ENCODE data around the gene DYNC2I2.
"Not testable (repeated sequence)": the region's sequence is repeated elsewhere in the genome, so short reads cannot be mapped to it uniquely, and the experiment has no call there.

The DYNC2I2 gene

DNA sequence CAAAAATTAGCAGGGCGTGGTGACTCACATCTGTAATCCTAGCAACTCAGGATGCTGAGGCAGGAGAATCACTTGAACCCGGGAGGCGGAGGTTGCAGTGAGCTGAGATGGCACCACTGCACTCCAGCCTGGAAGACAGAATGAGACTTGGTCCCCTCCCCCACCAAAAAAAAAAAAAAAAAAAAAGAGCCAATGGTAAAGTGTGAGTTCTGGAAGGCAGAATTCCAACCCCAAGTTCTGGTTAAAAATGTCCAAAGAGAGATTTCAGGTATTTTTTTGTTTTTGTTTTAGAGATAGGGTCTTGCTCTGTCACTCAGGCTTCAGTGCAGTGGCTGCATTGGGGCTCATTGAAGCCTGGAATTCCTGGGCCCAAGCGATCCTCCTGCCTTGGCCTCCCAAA lies 30.8 kb upstream of the DYNC2I2 start:
- no peak for DNase-seq (ENCODE audit: low read depth in 1 of 2, low spot score in 1 of 2)

DNA sequence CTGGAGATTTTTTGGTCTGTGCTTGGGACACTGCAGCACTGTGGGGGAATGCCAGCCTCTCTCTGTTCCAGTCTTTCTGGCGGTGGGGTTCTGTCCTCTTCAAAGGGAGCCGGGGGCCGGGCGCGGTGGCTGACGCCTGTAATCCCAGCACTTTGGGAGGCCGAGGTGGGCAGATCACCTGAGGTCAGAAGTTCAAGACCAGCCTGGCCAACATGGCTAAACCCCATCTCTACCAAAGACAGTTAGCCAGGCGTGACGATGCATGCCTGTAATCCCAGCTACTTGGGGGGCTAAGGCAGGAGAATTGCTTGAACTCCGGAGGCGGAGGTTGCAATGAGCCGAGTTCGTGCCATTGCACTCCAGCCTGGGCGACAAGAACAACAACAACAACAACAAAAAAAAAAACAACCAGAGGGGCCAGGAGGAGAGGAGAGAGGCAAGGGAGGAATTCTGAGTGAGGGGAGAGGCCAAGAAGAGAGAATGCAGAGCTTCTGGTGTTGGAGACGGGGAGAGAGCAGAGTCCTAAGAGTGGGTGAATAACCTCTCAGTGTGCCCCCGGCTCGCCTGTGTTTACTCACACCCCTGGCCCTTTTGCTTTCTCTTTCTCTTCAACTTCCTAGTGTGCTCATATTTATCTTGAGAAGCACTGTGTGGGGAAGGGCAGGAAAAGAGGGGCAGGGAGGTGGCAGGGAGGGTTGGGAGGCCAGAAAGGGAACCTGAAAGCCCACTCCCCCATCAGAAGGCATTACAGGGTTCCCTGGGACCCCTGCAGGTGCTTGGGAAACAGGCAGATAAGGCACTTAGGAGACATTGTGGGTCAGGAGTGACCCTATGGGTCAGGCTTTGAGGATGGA lies 29.2 kb upstream of the DYNC2I2 start:
- peak in 1 of 2 donors; percentile 39 for DNase-seq (ENCODE audit: low read depth in 1 of 2, low spot score in 1 of 2)

DNA sequence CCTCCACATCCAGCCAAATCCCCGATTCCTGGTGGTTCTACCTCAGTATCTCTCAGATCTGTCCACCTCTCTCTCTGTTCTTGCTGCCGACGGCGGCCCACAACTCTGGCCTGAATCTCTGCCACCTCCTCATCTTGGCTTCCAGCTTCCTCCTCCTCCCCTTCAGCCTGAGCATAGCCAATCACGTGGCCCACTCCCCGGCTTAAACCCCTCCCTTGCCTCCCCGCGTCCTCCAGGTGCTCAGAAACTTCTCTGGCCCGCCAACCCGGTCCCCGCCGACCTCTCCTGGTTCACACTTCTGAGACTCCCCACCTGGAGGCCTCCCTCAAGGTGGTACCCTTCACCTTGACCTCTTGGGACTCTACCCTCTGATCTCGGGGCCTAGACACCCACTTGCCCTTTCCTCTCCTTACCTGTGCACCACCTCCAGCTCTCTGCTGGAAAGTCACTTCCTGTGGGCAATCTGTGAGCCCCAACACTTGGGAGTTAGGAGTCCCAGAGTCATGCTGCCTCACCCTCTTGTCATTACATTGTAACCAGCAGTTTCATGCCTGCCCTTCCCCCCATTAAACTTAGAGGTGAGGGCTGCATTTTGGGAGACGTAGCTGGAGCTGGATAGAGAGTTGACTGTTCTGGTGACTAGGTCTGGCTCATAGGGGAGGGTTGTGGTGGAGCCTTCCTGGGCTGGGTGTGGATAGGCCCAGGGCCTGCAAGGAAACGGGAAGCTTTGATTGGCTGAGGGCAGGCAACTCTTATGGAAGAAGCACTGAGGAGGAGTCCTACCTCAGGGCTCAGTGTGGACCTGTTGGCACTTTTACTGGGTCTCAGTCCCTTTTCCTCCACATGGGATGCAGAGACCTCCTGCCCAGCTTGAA lies 27.9 kb upstream of the DYNC2I2 start:
- DNase-seq (ENCODE audit: low read depth in 1 of 2, low spot score in 1 of 2), result peak; percentile 33 to 71

DNA sequence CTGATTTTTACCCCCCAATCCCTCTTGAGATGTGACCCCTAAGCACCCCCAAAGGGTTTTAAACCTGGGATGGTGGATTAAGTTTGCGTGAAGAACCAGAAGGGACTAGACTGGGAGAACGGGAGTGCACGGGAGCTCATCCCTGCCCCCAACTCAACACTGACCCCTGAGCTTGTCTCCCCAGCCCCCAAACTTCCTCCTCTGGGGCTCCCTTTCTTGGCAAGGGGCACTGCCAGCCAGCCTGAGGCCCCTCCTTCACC lies 27.3 kb upstream of the DYNC2I2 start:
- no peak for DNase-seq (ENCODE audit: low read depth in 1 of 2, low spot score in 1 of 2)

DNA sequence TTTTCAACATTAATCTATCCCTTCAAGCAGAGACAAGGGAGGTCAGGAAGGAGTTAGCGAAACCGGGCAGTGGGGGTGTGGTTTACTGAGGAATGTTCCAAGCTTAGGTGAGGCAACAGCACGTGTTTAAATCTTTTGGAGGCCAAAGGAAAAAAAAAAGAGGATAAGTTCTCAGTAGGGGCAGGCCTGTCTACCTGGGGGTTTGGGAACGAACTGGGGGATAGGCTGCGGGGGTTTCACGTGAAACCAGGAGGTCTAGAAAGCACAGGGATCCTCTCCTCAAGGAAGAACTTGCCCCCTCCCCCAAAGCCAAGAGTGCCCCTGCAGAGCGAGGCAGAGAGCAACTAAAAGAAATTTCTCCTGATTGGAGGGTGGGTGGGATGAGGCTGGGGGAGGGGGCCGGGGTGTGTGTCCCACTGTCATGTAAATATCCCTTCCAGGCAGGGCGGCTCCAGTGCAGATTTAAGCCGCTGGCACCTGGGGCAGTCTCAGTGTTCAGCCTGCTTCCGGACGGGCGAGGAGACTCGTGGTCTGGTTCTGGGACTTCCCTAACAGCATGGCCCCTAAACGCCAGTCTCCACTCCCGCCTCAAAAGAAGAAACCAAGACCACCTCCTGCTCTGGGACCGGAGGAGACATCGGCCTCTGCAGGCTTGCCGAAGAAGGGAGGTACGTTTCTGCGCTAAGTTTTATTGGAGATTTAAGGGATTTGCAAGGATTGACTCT lies 26.9 kb upstream of the DYNC2I2 start:
- peak in 1 of 2 donors; percentile 18 for DNase-seq (ENCODE audit: low read depth in 1 of 2, low spot score in 1 of 2)

DNA sequence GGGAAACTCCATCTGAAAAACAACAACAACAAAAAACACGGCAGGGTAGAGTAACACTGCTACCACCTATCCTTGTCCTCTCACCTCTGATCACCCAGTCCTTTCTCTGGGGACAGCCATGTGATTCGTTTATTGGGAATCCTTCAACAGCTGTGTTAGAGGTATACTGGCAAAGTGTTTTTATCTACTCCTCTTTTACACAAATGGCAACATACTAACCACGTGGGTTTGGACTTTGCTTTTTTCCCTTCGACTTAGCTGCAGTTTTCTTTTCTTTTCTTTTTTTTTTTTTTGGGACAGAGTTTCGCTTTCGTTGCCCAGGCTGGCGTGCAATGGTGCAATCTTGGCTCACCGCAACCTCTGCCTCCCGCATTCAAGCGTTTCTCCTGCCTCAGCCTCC lies 21.1 kb upstream of the DYNC2I2 start:
- no peak for DNase-seq (ENCODE audit: low read depth in 1 of 2, low spot score in 1 of 2)

DNA sequence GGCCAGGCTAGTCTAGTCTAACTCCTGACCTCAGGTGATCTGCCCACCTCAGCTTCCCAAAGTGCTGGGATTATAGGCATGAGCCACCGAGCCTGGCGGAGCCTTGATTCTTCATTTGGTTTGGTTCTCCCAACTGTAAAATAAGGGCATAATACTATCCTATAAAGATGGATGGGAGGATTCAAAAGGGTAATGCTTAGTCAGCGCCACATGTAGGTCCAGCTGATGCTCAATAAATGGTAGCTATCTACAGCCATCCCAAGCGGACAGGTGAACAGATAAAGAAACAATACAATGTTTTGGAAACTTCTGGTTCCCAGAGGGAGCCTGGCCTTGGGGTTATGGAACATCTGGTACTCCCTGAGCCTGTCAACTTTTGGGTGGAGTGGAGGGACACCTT lies 18.7 kb upstream of the DYNC2I2 start:
- no peak for DNase-seq (ENCODE audit: low read depth in 1 of 2, low spot score in 1 of 2)

DNA sequence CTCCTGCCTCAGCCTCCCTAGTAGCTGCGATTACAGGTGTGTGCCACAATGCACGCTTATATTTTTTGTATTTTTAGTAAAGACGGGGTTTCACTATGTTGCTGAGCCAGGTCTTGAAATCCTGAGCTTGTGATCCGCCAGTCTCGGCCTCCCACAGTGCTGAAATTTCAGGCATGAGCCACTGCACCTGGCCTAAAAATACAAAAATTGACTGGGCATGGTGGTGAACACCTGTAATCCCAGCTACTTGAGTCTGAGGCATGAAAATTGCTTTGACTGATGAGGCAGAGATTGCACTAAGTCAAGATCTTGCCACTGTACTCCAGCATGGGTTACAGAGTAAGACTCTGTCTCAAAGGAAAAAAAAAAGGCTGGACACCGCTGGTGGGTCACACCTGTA lies 13.1 kb upstream of the DYNC2I2 start:
- DNase-seq (ENCODE audit: low read depth in 1 of 2, low spot score in 1 of 2), result no peak

DNA sequence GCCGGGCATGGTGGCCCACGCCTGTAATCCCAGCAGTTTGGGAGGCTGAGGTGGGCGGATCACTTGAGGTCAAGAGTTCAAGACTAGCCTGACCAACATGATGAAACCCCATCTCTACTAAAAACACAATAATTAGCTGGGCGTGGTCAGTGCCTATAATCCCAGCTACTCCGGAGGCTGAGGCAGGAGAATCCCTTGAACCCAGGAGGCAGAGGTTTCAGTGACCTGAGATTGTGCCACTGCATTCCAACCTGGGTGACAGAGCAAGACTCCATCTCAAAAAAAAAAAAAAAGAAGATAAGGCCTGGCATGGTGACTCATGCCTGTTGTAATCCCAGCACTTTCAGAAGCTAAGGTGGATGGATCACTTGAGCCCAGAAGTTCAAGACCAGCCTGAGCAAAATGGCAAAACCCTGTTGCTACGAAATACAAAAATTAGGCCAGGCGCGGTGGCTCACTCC lies 9.9 kb upstream of the DYNC2I2 start:
- not testable (repeated sequence) for DNase-seq (ENCODE audit: low read depth in 1 of 2, low spot score in 1 of 2)

DNA sequence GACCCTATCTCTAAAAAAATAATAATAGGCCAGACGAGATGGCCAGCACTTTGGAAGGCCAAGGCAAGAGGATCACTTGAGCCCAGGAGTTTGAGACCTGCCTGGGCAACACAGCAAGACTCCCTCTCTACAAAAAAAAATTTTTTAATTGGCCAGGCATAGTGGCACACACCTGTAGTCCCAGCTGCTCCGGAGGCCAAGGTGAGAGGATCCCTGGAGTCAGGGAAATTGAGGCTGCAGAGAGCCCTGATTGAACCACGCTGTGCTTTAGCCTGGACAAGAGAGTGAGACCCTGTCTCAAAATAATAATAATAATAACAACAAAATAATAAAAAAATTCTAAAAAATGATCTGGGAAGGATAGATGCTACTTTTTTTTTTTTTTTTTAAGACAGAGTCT lies 1.1 kb upstream of the DYNC2I2 start:
- no peak for DNase-seq (ENCODE audit: low read depth in 1 of 2, low spot score in 1 of 2)

DNA sequence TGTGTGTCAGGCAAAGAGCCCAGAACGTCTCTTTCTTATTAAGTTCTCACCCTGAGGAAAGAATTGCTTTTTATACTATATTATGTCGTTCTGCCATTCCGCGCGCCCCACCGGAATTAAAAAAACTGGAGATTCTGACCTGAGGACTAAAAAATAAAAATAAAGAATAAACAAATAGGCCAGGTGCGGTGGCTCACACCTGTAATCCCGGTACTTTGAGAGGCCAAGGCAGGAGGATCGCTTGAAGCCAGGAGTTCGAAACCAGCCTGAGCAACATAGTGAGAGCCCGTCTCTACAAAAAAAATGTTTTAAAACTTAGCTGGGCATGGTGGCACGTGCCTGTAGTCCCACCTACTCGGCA lies 677 bp upstream of the DYNC2I2 start:
- no peak for DNase-seq (ENCODE audit: low read depth in 1 of 2, low spot score in 1 of 2)

DNA sequence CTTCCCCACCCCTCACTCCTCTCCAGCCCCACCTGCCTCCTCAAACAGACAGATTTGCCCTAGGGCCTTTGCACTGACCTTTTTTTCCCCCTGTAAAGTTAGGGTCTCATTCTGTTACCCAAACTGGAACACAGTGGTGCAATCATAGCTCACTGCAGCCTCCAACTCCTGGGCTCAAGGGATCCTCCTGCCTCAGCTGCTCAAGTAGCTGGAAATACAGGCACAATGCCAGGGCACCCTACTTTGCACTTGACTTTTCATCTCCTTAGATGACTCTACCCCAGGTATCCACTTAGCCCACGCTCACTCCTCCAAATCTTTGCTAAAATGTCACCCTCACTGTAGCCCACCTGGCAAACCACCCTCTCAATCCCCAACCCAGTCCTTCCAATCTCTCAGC lies 2.2 kb downstream of the DYNC2I2 start:
- no peak for DNase-seq (ENCODE audit: low read depth in 1 of 2, low spot score in 1 of 2)

DNA sequence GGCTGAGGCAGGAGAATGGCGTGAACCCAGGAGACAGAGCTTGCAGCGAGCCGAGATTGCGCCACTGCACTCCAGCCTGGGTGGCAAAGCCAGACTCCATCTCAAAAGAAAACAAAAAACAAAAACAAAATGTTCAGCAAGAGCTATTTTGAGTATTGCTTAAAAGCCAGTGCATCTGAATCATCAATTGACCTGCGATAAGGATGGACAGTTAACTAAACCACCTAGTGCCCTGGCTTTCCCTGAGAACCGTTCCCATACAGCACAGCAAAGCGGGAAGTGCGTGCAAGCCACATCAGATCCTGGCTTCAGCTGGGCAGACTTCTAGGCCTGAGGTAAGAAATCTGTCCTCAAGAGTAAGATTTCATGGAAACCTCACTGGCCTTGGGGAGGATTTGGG lies 2.7 kb downstream of the DYNC2I2 start:
- DNase-seq (ENCODE audit: low read depth in 1 of 2, low spot score in 1 of 2), result no peak

DNA sequence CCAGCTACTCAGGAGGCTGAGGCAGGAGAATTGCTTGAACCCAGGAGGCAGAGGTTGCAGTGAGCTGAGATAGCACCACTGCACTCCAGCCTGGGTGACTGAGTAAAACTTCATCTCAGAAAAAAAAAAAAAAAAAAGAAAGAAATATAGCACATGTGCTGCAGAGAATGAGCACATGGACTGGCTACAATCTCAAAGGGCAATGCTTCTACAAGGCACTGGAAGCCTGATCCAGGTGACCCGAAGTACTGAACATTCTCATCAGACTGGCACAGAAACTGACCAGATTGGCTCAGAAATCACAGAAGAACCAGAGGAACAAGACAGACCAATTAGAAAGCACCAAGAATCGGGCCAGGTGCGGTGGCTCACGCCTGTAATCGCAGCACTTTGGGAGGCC lies 4.8 kb downstream of the DYNC2I2 start:
- no peak for DNase-seq (ENCODE audit: low read depth in 1 of 2, low spot score in 1 of 2)

DNA sequence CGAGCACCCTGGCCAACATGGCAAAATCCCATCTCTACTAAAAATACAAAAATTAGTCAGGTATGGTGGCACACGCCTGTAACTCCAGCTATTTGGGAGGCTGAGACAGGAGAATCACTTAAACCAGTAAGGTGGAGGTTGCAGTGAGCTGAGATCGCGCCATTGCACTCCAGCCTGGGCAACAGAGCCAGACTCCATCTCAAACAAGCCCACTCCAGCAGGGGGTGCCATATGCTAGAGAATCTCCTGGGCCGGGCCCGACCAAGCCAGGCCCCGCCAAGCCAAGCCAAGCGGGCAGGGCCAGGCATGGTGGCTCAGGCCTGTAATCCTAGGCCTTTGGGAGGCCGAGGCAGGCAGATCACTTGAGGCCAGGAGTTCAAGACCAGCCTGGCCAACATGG lies 8.4 kb downstream of the DYNC2I2 start:
- peak; percentile 43 to 52 for DNase-seq (ENCODE audit: low read depth in 1 of 2, low spot score in 1 of 2)

DNA sequence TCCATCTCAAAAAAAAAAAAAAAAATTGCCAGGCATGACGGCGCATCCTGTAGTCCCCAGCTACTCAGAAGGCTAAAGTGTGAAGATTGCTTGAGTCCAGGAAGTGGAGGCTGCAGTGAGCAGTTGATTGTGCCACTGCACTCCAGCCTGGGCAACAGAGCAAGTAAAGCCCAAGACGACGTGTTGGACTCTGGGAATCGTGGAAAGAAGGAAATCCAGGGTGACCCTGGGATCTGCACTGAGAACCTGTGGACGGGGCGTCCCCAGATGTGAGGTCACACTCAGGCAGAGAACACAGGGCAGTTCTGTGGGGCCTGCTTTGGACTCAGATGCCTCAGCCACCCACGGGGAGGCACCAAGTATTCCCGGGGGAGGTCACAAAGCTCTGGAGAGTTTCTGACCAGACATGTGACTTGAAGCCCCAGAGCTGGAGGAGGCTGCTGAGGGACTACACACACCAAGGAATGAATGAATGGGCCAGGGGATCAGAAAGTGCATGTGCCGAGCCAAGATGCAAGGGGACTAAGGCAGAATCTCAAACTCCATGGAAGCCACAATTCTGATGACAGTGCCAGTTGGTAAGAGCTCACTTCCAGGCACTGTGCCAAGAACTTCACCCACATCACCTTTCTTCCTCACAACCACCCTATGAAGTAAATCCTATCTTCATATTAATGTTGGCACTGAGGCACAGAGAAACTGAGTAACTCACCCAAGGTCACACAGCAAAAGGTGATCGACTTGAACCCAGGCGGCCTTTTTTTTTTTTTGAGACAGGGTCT lies 12.9 kb downstream of the DYNC2I2 start:
- no peak for DNase-seq (ENCODE audit: low read depth in 1 of 2, low spot score in 1 of 2)

DNA sequence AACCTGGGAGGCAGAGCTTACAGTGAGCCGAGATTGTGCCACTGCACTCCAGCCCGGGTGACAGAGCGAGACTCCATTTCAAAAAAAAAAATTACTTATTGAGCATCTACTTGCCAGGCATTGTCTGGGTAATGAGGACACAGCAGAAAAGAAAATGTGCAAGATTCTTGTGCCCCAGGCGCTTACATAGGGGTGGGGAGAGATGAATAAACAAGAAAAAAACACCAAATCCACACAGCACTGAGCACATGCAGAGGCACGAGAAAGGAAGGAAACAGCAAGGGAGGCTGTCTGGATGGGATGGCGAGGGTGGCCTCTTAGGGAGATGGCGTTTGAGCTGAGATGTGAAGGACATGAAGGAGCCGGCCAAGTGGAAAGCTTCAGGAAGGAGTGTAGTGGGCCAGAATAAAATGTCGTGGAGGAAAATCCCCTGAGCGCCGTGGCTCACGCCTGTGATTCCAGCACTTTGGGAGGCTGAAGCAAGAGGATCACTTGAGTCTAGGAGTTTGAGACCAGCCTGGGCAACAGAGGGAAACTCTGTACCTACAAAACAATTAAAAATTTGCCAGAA lies 13.9 kb downstream of the DYNC2I2 start:
- DNase-seq (ENCODE audit: low read depth in 1 of 2, low spot score in 1 of 2), result no peak

DNA sequence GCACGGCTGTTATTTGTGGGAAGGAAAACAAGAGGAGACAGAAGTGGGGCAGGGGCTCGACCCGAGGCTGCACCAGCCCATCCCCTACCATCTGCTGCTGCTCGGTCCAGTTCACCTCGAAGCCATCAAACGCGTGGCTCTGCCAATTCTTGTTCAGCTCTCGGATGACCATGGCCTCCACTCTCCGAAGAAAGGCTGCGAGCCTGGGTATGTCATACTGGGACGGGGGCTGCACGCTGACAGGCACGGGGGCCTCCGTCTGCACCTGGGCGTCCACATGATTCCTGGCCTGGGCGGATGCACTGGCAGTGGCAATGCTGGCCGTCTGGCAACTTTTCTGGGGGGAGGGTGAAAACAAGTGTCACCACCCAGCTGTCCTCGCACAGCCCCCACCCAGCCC lies 16.0 kb downstream of the DYNC2I2 start:
- DNase-seq (ENCODE audit: low read depth in 1 of 2, low spot score in 1 of 2), result no peak

DNA sequence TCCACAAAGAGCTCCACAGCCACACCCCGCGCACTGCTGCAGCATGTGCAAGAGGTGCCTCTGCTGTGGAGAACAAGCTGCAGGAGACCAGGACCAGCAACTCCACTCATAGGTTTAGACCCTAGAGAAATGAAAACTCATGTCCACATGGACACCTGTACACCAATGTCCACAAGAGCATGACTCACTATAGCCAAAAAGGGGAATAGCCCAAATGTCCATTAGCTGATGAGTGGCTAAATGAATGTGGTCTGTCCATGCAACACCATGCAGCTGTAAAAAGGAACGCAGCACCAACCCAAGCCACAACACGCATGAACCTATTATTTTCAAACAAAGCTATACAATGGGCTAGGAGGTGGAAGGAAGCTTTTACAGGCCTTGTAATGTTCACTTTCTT lies 18.1 kb downstream of the DYNC2I2 start:
- DNase-seq (ENCODE audit: low read depth in 1 of 2, low spot score in 1 of 2), result no peak

DNA sequence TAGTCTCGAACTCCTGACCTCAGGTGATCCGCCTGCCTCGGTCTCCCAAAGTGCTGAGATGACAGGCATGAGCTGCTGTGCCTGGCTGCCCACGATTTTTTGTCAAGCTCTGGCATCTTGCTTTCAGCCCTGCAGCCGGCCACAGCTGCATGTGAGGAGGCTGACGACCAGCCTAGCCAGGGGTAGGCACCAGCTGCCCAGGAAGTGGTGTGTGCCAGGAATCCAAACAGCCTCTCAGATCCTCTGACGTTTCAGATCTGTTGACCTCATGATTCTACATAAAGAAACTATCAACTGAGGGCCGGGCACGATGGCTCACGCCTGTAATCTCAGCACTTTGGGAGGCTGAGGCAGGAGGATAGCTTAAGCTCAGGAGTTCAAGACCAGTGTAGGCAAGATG lies 19.0 kb downstream of the DYNC2I2 start:
- DNase-seq (ENCODE audit: low read depth in 1 of 2, low spot score in 1 of 2), result no peak

Data from activated CD4-positive, alpha-beta T cell treated with anti-CD3 and anti-CD28 coated beads, Interleukin-2, amount 50 U/mL, for 24 hours (primary cell).